ENCODE results near the gene CEP152. TPM values are rescaled to one million over a fixed set of nuclear protein-coding genes. Genes with fewer than 3 reads are reported as not detected.
A peak's percentile ranks its signal among the peaks of the same experiment; 100 is the strongest.

The CEP152 gene
- total and polyA plus RNA-seq, 9 of the 15 experiments (the other 6 are each of a cell fraction or from before 2014, with no cell fraction given): 9.9 to 43.0 (median 23.6) TPM

- no peaks in the 10 kb centered on the region for H4K20me1 ChIP-seq (replicated peaks; ENCODE audit: control insufficient read depth, insufficient read depth, low read length)
Measured at GRCh38 chr15:48723969-48724368, 86.9 kb downstream of the CEP152 start.

More at GRCh38 chr15:48723969-48724368, 86.9 kb downstream of the CEP152 start:
- peaks cover 12% of the 10 kb centered on the region; the same call in 2 of the 3 replicates for H3K36me3 ChIP-seq (ENCODE audit: control insufficient read depth, insufficient read depth, low read length)
- BruUV-seq (replicated peaks): no TSS peak
- no peak overlapping the region for H3K4me2 ChIP-seq (ENCODE audit: insufficient read depth, low read length)
- no peak overlapping the region for H3K27ac ChIP-seq (ENCODE audit: extremely low read depth, low read depth, low read length)
- WGBS (ENCODE audit: insufficient coverage, low coverage, missing lambda C conversion rate): 61% methylated on average over 2 of the region's 2 CpGs
- H3K27me3 ChIP-seq (ENCODE audit: control insufficient read depth in 2 of 2, insufficient read depth in 2 of 2, low read length in 2 of 2): no peaks in the 10 kb centered on the region
- ChIA-PET POLR2A (no interaction called here), CTCF (ENCODE audit: low intra/inter-chr PET ratio) (no interaction called here)
- H2AFZ ChIP-seq (ENCODE audit: low read depth, low read length): no peak overlapping the region
- no peak overlapping the region for H3K9ac ChIP-seq (ENCODE audit: insufficient read depth in 1 of 2, low read depth in 2 of 2, low read length in 2 of 2)
- H3K9me1 ChIP-seq (ENCODE audit: control insufficient read depth, insufficient read depth, low read length): no peaks in the 10 kb centered on the region
- no peaks in the 10 kb centered on the region for H3K9me3 ChIP-seq (replicated peaks; ENCODE audit: control insufficient read depth, insufficient read depth, low read depth, low read length)
- no peak for TF ChIP-seq MBD2 (IDR thresholded peaks at IDR 0.05; ENCODE audit: borderline replicate concordance, low read depth)
- TF ChIP-seq PRMT5 (CRISPR knock-in tag; IDR thresholded peaks at IDR 0.05): no peak
- peak; percentile 71 for TF ChIP-seq CEBPB (tag; IDR thresholded peaks at IDR 0.05)
- TF ChIP-seq HIVEP1 (CRISPR knock-in tag; IDR thresholded peaks at IDR 0.05): no peak
- TF ChIP-seq EHMT2 (IDR thresholded peaks at IDR 0.05): no peak
- TF ChIP-seq CEBPG (CRISPR knock-in tag; IDR thresholded peaks at IDR 0.05): no peak
- peak in 1 of 2 experiments; percentile 31; a peak in 2 of 4 replicates for TF ChIP-seq CEBPG (tag; conservative IDR thresholded peaks at IDR 0.05 in 1 of 2, IDR thresholded peaks at IDR 0.05 in 1 of 2)
- no peak for TF ChIP-seq NR0B1 (IDR thresholded peaks at IDR 0.05; ENCODE audit: partially characterized antibody)
- no peak for TF ChIP-seq NBN (IDR thresholded peaks at IDR 0.05; ENCODE audit: low read depth)
- TF ChIP-seq TSHZ1 (CRISPR knock-in tag; IDR thresholded peaks at IDR 0.05): no peak
- no peak for TF ChIP-seq MTF1 (CRISPR knock-in tag; IDR thresholded peaks at IDR 0.05; ENCODE audit: borderline replicate concordance)
- TF ChIP-seq ZNF175 (CRISPR knock-in tag; IDR thresholded peaks at IDR 0.05; ENCODE audit: low read depth): no peak
- TF ChIP-seq SOX6 (IDR thresholded peaks at IDR 0.05): no peak
- TF ChIP-seq ARID1B (IDR thresholded peaks at IDR 0.05): no peak
- TF ChIP-seq YBX1 (IDR thresholded peaks at IDR 0.05): no peak
- TF ChIP-seq SMARCA5 (IDR thresholded peaks at IDR 0.05): no peak
- TF ChIP-seq TBL1XR1 (IDR thresholded peaks at IDR 0.05; ENCODE audit: low read length in 2 of 2): no peak
- no peak for TF ChIP-seq ZBTB9 (CRISPR knock-in tag; IDR thresholded peaks at IDR 0.05)
- in situ Hi-C loops (cut with MboI): no loop called here
- ATAC-seq: no peak
- DNase-seq (ENCODE audit: extremely low read depth in 1 of 4, low spot score in 3 of 4): no peak
- H3K4me1 ChIP-seq (replicated peaks in 1 of 2; ENCODE audit: control insufficient read depth in 2 of 2, insufficient read depth in 2 of 2, low read length in 2 of 2): peaks cover 0 to 46% of the 10 kb centered on the region in 2 experiments; a peak in 3 of 5 replicates
- FAIRE-seq: no peak
- H3K79me2 ChIP-seq (ENCODE audit: control insufficient read depth, insufficient read depth, low read length): no peaks in the 10 kb centered on the region
- H3K4me3 ChIP-seq: no peak overlapping the region
- intact Hi-C loops (cut with micrococcal nuclease): no loop called here
